Measurements from ENCODE around the gene IGF2R. TPM values are rescaled to one million over a fixed set of nuclear protein-coding genes. Genes with fewer than 3 reads are reported as not detected.

Gene IGF2R
- total and polyA plus RNA-seq, 2 experiments from 2014 or later, result 8.1 to 30.9 TPM

GRCh38 chr6:159969921-159970320 is 1.0 kb downstream of the IGF2R start:
- H3K27me3 ChIP-seq (replicated peaks; ENCODE audit: insufficient read depth), result no peaks in the 10 kb centered on the region
- peak overlapping the region; percentile 74 for H2AFZ ChIP-seq
- no peak for TF ChIP-seq EZH2 (IDR thresholded peaks at IDR 0.05; ENCODE audit: insufficient read depth, poor library complexity, severe bottlenecking)
- peak; percentile 82 for DNase-seq
- H3K27ac ChIP-seq, result peak overlapping the region; percentile 36
- peaks cover 44% of the 10 kb centered on the region for H3K79me2 ChIP-seq (ENCODE audit: insufficient read depth)
- H4K20me1 ChIP-seq (ENCODE audit: insufficient read depth), result peaks cover 9% of the 10 kb centered on the region; the same call in 1 of the 2 replicates
- peak overlapping the region; percentile 81 for H3K4me3 ChIP-seq
- no peaks in the 10 kb centered on the region for H3K36me3 ChIP-seq (ENCODE audit: low read depth)
- H3F3A ChIP-seq (ENCODE audit: insufficient read depth), result peaks cover 30% of the 10 kb centered on the region
- in situ Hi-C loops (cut with MboI), result no loop called here
- H3K4me2 ChIP-seq (ENCODE audit: unreplicated experiment), result peak overlapping the region; percentile 79
- no peaks in the 10 kb centered on the region for H3K9me3 ChIP-seq (ENCODE audit: low read depth)
- peak overlapping the region; percentile 91 for H3K9ac ChIP-seq
- H3K4me1 ChIP-seq (ENCODE audit: insufficient read depth), result peaks cover 19% of the 10 kb centered on the region
- WGBS, 2 experiments (ENCODE audit: low coverage in 1 of 2, low lambda C conversion rate in 2 of 2, missing lambda C conversion rate in 2 of 2), result 5 to 7% methylated on average over 8 of the region's 8 CpGs
- H3K9me2 ChIP-seq (ENCODE audit: insufficient read depth), result no peaks in the 10 kb centered on the region

GRCh38 chr6:159970659-159971063 is 1.8 kb downstream of the IGF2R start:
- TF ChIP-seq EZH2phosphoT487 (IDR thresholded peaks at IDR 0.05; ENCODE audit: insufficient read depth, low read depth) (no peak), EZH2 (IDR thresholded peaks at IDR 0.05; ENCODE audit: insufficient read depth, poor library complexity, severe bottlenecking) (no peak)
- in situ Hi-C loops (cut with MboI), result no loop called here
- Histone ChIP-seq H3K27ac (no peak overlapping the region), H3K9ac (no peak overlapping the region), H3K9me2 (ENCODE audit: insufficient read depth) (no peaks in the 10 kb centered on the region), H2AFZ (no peak overlapping the region), H3K79me2 (ENCODE audit: insufficient read depth) (peaks cover 51% of the 10 kb centered on the region), H3K9me3 (ENCODE audit: low read depth) (no peaks in the 10 kb centered on the region), H3K27me3 (replicated peaks; ENCODE audit: insufficient read depth) (no peaks in the 10 kb centered on the region), H4K20me1 (ENCODE audit: insufficient read depth) (peaks cover 13% of the 10 kb centered on the region; the same call in 1 of the 2 replicates), H3K4me3 (peak overlapping the region; percentile 81; the same call in 1 of the 2 replicates), H3K36me3 (ENCODE audit: low read depth) (no peaks in the 10 kb centered on the region), H3K4me1 (ENCODE audit: insufficient read depth) (peaks cover 19% of the 10 kb centered on the region), H3K4me2 (ENCODE audit: unreplicated experiment) (peak overlapping the region; percentile 79), H3F3A (ENCODE audit: insufficient read depth) (peaks cover 30% of the 10 kb centered on the region)
- WGBS, 2 experiments (ENCODE audit: low coverage in 1 of 2, low lambda C conversion rate in 2 of 2, missing lambda C conversion rate in 2 of 2), result 84 to 85% methylated on average over 18 of the region's 18 CpGs
- DNase-seq, result no peak

- no peak overlapping the region for H3K4me2 ChIP-seq (ENCODE audit: unreplicated experiment)
- TF ChIP-seq EZH2 (IDR thresholded peaks at IDR 0.05; ENCODE audit: insufficient read depth, poor library complexity, severe bottlenecking) (no peak), EZH2phosphoT487 (IDR thresholded peaks at IDR 0.05; ENCODE audit: insufficient read depth, low read depth) (no peak)
- peaks cover 13% of the 10 kb centered on the region; the same call in 1 of the 2 replicates for H4K20me1 ChIP-seq (ENCODE audit: insufficient read depth)
- H3K79me2 ChIP-seq (ENCODE audit: insufficient read depth), result peaks cover 60% of the 10 kb centered on the region
- no peaks in the 10 kb centered on the region for H3K36me3 ChIP-seq (ENCODE audit: low read depth)
- H3K4me1 ChIP-seq (ENCODE audit: insufficient read depth), result peaks cover 19% of the 10 kb centered on the region
- no peak overlapping the region for H2AFZ ChIP-seq
- H3K9me2 ChIP-seq (ENCODE audit: insufficient read depth), result no peaks in the 10 kb centered on the region
- DNase-seq, result no peak
- H3K27me3 ChIP-seq (replicated peaks; ENCODE audit: insufficient read depth), result no peaks in the 10 kb centered on the region
- H3K27ac ChIP-seq, result no peak overlapping the region
- in situ Hi-C loops (cut with MboI), result no loop called here
- no peaks in the 10 kb centered on the region for H3K9me3 ChIP-seq (ENCODE audit: low read depth)
- 94 to 97% methylated on average over 12 of the region's 12 CpGs for WGBS, 2 experiments (ENCODE audit: low coverage in 1 of 2, low lambda C conversion rate in 2 of 2, missing lambda C conversion rate in 2 of 2)
- H3K9ac ChIP-seq, result no peak overlapping the region
- no peak overlapping the region for H3K4me3 ChIP-seq
- peaks cover 30% of the 10 kb centered on the region for H3F3A ChIP-seq (ENCODE audit: insufficient read depth)
Measured at GRCh38 chr6:159971341-159972178, 2.7 kb downstream of the IGF2R start.

DNA sequence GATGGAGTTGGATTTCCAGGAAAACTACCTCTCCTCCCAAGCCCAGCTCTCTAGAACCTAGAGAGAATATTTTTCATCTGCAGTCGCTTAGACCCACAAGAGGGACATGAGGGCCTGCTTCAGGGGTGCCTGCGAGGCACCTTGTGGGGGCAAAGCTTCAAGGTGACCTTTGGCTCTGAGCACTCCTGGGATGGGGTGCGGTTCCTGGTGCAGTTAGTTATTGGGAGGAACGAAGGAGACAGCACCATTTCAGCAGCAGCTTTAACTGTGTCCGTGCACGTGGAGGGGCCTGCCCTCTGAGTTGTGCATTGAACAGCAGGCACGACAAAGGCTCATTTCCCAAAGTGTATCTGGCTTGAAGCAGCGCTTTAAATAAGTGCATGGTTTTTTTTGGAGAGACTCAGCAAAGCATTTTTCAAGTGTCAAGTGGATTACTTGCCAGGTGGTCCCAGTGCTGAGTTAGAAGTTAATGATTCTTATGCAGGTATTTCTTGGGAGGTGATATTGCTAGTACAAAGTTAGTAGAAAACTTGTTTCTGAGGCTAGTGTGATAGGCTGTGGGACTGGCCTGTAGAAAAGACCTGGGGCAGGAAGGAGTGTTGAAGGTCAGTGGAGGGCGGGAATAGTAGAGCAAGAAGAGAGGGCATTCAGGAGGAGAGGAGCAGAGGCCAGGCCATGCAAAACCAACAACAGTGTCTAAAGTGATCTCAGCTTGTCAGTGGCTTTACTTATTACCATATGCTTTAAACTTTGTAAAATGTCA is 3.8 kb downstream of the IGF2R start:
- Histone ChIP-seq H3K9ac (no peak overlapping the region), H3K4me1 (ENCODE audit: insufficient read depth) (peaks cover 19% of the 10 kb centered on the region), H2AFZ (no peak overlapping the region), H3K9me2 (ENCODE audit: insufficient read depth) (no peaks in the 10 kb centered on the region), H4K20me1 (ENCODE audit: insufficient read depth) (peaks cover 13% of the 10 kb centered on the region; the same call in 1 of the 2 replicates), H3K4me3 (no peak overlapping the region), H3K4me2 (ENCODE audit: unreplicated experiment) (no peak overlapping the region), H3K36me3 (ENCODE audit: low read depth) (no peaks in the 10 kb centered on the region), H3K27ac (no peak overlapping the region), H3F3A (ENCODE audit: insufficient read depth) (peaks cover 30% of the 10 kb centered on the region), H3K27me3 (replicated peaks; ENCODE audit: insufficient read depth) (no peaks in the 10 kb centered on the region), H3K9me3 (ENCODE audit: low read depth) (no peaks in the 10 kb centered on the region), H3K79me2 (ENCODE audit: insufficient read depth) (peaks cover 72% of the 10 kb centered on the region)
- no peak for TF ChIP-seq EZH2 (IDR thresholded peaks at IDR 0.05; ENCODE audit: insufficient read depth, poor library complexity, severe bottlenecking)
- TF ChIP-seq EZH2phosphoT487 (IDR thresholded peaks at IDR 0.05; ENCODE audit: insufficient read depth, low read depth), result no peak
- DNase-seq, result no peak
- 77 to 80% methylated on average over 9 of the region's 9 CpGs for WGBS, 2 experiments (ENCODE audit: low coverage in 1 of 2, low lambda C conversion rate in 2 of 2, missing lambda C conversion rate in 2 of 2)
- in situ Hi-C loops (cut with MboI), result no loop called here
